ENCODE results near the gene PDE6A. TPM values are rescaled to one million over a fixed set of nuclear protein-coding genes. Genes with fewer than 3 reads are reported as not detected.

The PDE6A gene
- total RNA-seq, 1 donor from 2014 or later, result 0.14 TPM

- no peak for DNase-seq (ENCODE audit: low read depth)
- H3K4me1 ChIP-seq (ENCODE audit: insufficient read depth, low read length), result peaks cover 33% of the 10 kb centered on the region
- H3K36me3 ChIP-seq (ENCODE audit: insufficient read depth, low read length), result no peaks in the 10 kb centered on the region
- Mint-ChIP-seq H3K9me3 (ENCODE audit: unreplicated experiment) (peaks cover 2% of the 10 kb centered on the region), H3K27me3 (ENCODE audit: low read depth, unreplicated experiment) (peaks cover 9% of the 10 kb centered on the region), H3K27ac (ENCODE audit: unreplicated experiment) (peak overlapping the region; percentile 27), H3K4me3 (ENCODE audit: unreplicated experiment) (no peak overlapping the region), H3K4me1 (ENCODE audit: low read depth, unreplicated experiment) (peaks cover 31% of the 10 kb centered on the region), H3K36me3 (ENCODE audit: low read depth, unreplicated experiment) (no peaks in the 10 kb centered on the region)
- H3K27ac ChIP-seq (ENCODE audit: low read depth, low read length), result no peak overlapping the region
- H4K20me1 ChIP-seq (ENCODE audit: insufficient read depth, low read length), result no peaks in the 10 kb centered on the region
- H3K79me2 ChIP-seq (ENCODE audit: insufficient read depth, low read length), result no peaks in the 10 kb centered on the region
- H3K27me3 ChIP-seq (ENCODE audit: insufficient read depth, low read length), result peaks cover 7% of the 10 kb centered on the region
- no peak overlapping the region for H3K4me2 ChIP-seq (ENCODE audit: low read length)
- H2AFZ ChIP-seq (ENCODE audit: low read depth, low read length), result no peak overlapping the region
- TF ChIP-seq CTCF (IDR thresholded peaks at IDR 0.05; ENCODE audit: insufficient read depth, low read depth, low read length) (no peak), EZH2 (IDR thresholded peaks at IDR 0.05; ENCODE audit: insufficient read depth, low read length) (no peak)
- FAIRE-seq, result no peak
- no peak overlapping the region for H3K4me3 ChIP-seq (ENCODE audit: insufficient read depth, low read depth, low read length)
- H3K9ac ChIP-seq (ENCODE audit: low read length), result no peak overlapping the region
- H3K9me3 ChIP-seq (ENCODE audit: insufficient read depth, low read depth, low read length), result no peaks in the 10 kb centered on the region
Measured at GRCh38 chr5:149935431-149935901, 9.1 kb downstream of the PDE6A start.

GRCh38 chr5:149932445-149933350 lies 11.9 kb downstream of the PDE6A start:
- no peaks in the 10 kb centered on the region for H3K79me2 ChIP-seq (ENCODE audit: insufficient read depth, low read length)
- Mint-ChIP-seq H3K4me3 (ENCODE audit: unreplicated experiment) (no peak overlapping the region), H3K4me1 (ENCODE audit: low read depth, unreplicated experiment) (peaks cover 12% of the 10 kb centered on the region), H3K27ac (ENCODE audit: unreplicated experiment) (no peak overlapping the region), H3K9me3 (ENCODE audit: unreplicated experiment) (peaks cover 2% of the 10 kb centered on the region), H3K27me3 (ENCODE audit: low read depth, unreplicated experiment) (peaks cover 9% of the 10 kb centered on the region), H3K36me3 (ENCODE audit: low read depth, unreplicated experiment) (no peaks in the 10 kb centered on the region)
- peak overlapping the region; percentile 45 for H3K4me2 ChIP-seq (ENCODE audit: low read length)
- no peak for DNase-seq (ENCODE audit: low read depth)
- H3K9me3 ChIP-seq (ENCODE audit: insufficient read depth, low read depth, low read length), result no peaks in the 10 kb centered on the region
- H3K4me3 ChIP-seq (ENCODE audit: insufficient read depth, low read depth, low read length), result no peak overlapping the region
- H3K9ac ChIP-seq (ENCODE audit: low read length), result no peak overlapping the region
- H3K27ac ChIP-seq (ENCODE audit: low read depth, low read length), result no peak overlapping the region
- peaks cover 12% of the 10 kb centered on the region for H3K4me1 ChIP-seq (ENCODE audit: insufficient read depth, low read length)
- H4K20me1 ChIP-seq (ENCODE audit: insufficient read depth, low read length), result no peaks in the 10 kb centered on the region
- H3K27me3 ChIP-seq (ENCODE audit: insufficient read depth, low read length), result peaks cover 7% of the 10 kb centered on the region
- FAIRE-seq, result no peak
- H3K36me3 ChIP-seq (ENCODE audit: insufficient read depth, low read length), result no peaks in the 10 kb centered on the region
- TF ChIP-seq CTCF (IDR thresholded peaks at IDR 0.05; ENCODE audit: insufficient read depth, low read depth, low read length), result peak; percentile 25
- TF ChIP-seq EZH2 (IDR thresholded peaks at IDR 0.05; ENCODE audit: insufficient read depth, low read length), result no peak
- no peak overlapping the region for H2AFZ ChIP-seq (ENCODE audit: low read depth, low read length)
